GM21367 (cell line): ENCODE measurements around the gene C2.
"Not testable (repeated sequence)": the region's sequence is repeated elsewhere in the genome, so short reads cannot be mapped to it uniquely, and the experiment has no call there.

Experiments used
- ATAC-seq: cut with Tn5 transposase; IDR thresholded peaks from one replicate; pipeline ENCODE4 v1.9.1; 2021; ENCODE audit not compliant: unreplicated experiment

C2 gene

GRCh38 chr6:31972709-31973350, 45.3 kb downstream of the C2 start:
- no peak for ATAC-seq

DNA sequence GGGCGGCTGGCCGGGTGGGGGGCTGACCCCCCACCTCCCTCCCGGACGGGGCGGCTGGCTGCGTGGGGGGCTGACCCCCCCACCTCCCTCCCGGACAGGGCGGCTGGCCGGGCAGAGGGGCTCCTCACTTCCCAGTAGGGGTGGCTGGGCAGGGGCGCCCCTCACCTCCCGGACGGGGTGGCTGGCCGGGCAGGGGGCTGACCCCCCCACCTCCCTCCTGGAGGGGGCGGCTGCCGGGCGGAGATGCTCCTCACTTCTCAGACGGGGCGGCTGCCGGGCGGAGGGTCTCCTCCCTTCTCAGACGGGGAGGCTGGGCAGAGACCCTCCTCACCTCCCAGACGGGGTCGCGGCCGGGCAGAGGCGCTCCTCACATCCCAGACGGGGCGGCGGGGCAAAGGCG, 48.5 kb downstream of the C2 start:
- ATAC-seq: not testable (repeated sequence)

GRCh38 chr6:31977816-31978431, 50.4 kb downstream of the C2 start:
- ATAC-seq: no peak

GRCh38 chr6:31978831-31979230, 51.3 kb downstream of the C2 start:
- no peak for ATAC-seq

GRCh38 chr6:31979238-31979898, 51.9 kb downstream of the C2 start:
- no peak for ATAC-seq

GRCh38 chr6:31980195-31980876, 52.8 kb downstream of the C2 start:
- not testable (repeated sequence) for ATAC-seq

DNA sequence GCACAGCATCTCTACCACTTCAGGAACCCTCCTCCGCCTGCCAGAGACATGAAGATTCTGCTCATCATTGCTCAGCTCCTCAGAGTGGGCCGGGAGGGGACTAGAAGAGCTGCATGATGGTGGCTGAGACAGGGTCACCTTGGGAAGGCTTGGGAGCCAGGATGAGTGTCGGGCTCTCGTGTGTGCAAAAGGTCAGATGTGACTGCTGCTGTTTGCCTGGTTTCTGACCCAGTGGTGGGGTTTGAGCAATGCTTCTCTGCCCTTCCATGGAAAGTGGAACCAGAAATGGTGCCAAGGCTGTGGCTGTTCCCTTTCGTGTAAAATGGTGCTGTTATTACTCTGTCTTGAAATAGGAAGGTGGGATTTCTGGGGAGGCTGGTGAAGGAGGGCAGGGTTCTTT, 53.5 kb downstream of the C2 start:
- ATAC-seq: not testable (repeated sequence)

GRCh38 chr6:31981744-31982143, 54.2 kb downstream of the C2 start, which contains the start of gene C4A:
C4A (plus strand) TSS chr6:31982057; CDS start chr6:31982108, 51 bp downstream.
- not testable (repeated sequence) for ATAC-seq

GRCh38 chr6:31989363-31989762, 61.8 kb downstream of the C2 start:
- not testable (repeated sequence) for ATAC-seq

DNA sequence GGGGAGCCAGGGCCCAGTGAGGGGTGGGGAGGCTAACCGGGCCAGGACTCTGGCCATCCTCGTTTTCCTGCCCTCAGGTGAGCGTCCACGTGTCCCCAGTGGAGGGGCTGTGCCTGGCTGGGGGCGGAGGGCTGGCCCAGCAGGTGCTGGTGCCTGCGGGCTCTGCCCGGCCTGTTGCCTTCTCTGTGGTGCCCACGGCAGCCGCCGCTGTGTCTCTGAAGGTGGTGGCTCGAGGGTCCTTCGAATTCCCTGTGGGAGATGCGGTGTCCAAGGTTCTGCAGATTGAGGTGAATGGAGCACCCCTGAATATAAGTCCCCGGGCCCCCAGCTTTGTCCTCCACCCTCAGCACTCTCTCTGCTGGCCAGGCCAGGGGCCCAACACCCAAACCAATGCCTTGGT, 66.9 kb downstream of the C2 start:
- ATAC-seq: not testable (repeated sequence)
